ENCODE measurements around the gene NRGN.

The NRGN gene

DNA sequence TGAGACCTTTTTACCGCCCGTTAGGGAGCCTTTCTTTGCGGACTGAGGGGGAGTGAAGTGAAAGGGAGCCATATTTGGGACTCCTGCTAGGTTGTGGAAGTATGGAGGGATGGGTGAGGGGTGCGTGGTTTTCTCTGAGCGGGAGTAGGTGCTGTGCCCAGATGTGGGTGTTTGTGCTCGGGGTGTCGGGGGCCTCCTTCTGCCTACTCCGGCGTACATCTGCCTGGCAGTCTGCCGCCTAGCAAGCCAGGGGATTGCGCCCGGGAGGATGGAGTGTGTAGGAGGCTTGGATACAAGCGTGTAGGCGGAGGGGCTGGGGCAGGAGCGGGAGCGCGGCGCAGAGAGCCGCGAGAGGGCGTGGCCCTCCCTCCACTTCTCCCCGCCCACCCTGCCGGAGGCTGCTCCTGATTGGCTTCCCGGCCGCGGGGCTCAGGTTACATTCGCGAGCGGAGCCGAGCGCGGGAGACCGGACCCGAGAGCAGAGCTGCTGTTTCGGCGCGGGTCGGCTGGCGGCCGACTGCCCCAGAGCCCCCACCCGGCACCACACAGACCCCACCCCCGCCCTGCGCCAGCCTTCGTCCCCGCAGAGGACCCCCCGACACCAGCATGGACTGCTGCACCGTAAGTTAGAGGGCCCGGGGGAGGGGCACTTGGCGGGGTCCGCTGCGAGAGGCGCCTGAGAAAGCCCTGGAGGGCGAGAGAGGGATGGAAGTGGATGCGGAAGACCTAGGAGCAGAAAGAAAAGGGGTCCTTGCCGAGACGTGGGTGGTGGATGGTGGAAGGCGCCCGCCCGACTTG is at the start of gene NRGN:
NRGN (plus strand) TSS at position 464 of the 798 bp plus-strand sequence; CDS start at position 607, 143 bp downstream.
- Histone ChIP-seq H3K36me3 (replicated peaks) (no peaks in the 10 kb centered on the region), H3K4me1 (peaks cover 10% of the 10 kb centered on the region), H3K4me3 (peak within 1 kb of the TSS; percentile 66), H3K9me3 (no peaks in the 10 kb centered on the region), H3K27me3 (ENCODE audit: low read depth) (peaks cover 3% of the 10 kb centered on the region; the same call in 1 of the 2 replicates)
- DNase-seq (ENCODE audit: low spot score in 2 of 2): peak; percentile 93 to 97
- in situ Hi-C loops (cut with MboI; ENCODE audit: low sequenced_read_pairs): no loop called here

DNA sequence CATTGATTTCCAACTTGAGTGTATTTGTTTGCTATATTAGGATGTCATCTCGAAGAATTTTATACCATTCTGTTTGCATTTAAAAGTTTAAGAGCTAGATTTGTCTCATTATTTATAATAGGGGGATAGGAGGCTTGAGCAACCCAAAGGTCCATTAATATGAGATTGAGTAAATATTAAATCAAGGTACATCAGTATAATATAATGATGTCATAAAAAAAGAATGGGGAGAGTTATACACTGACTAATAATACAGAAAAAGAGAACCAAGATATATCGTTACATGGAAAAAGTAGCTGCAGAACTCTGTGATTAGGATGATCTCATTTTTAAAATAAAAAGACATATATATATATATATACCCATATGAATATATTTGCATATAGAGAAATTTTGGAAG is 46.6 kb upstream of the NRGN start:
- DNase-seq (ENCODE audit: low spot score in 2 of 2): no peak
- in situ Hi-C loops (cut with MboI; ENCODE audit: low sequenced_read_pairs): no loop called here
- no peaks in the 10 kb centered on the region for H3K4me1 ChIP-seq

DNA sequence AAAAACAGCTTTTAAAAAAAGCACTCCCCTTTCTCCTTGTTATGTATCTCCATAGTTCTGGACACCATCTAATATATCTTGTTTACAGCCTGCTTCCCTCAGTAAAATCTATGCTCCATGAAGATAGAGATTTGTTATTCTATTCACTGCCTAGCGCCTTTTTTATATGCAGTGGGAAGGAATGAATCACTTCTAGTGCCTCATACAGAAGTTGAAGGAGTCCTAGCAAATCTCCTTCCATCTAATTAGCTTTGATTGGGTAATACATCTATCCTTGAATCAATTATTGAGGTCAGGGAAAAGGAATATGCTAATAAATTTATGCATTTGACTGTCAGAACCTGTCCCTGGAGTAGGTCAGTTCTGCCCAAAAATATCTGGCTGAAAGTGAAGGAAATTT is 40.2 kb upstream of the NRGN start:
- DNase-seq (ENCODE audit: low spot score in 2 of 2): no peak
- Histone ChIP-seq H3K4me1 (no peaks in the 10 kb centered on the region), H3K4me3 (no peak overlapping the region), H3K36me3 (replicated peaks) (no peaks in the 10 kb centered on the region), H3K27me3 (ENCODE audit: low read depth) (0 out of 2 replicates have a peak, but pooled peaks cover 3% of the 10 kb centered on the region), H3K9me3 (no peaks in the 10 kb centered on the region)
- in situ Hi-C loops (cut with MboI; ENCODE audit: low sequenced_read_pairs): no loop called here

More for the DNA sequence above, 46.6 kb upstream of the NRGN start:
- Histone ChIP-seq H3K4me3 (no peak overlapping the region), H3K27me3 (ENCODE audit: low read depth) (no peaks in the 10 kb centered on the region; the same call in 1 of the 2 replicates), H3K36me3 (replicated peaks) (no peaks in the 10 kb centered on the region), H3K9me3 (no peaks in the 10 kb centered on the region)

GRCh38 chr11:124700028-124700427 is 39.7 kb upstream of the NRGN start:
- DNase-seq (ENCODE audit: low spot score in 2 of 2): no peak
- 0 out of 2 replicates have a peak, but pooled peaks cover 3% of the 10 kb centered on the region for H3K27me3 ChIP-seq (ENCODE audit: low read depth)
- H3K9me3 ChIP-seq: no peaks in the 10 kb centered on the region
- no peak overlapping the region for H3K4me3 ChIP-seq
- in situ Hi-C loops (cut with MboI; ENCODE audit: low sequenced_read_pairs): no loop called here
- H3K36me3 ChIP-seq (replicated peaks): no peaks in the 10 kb centered on the region
- H3K4me1 ChIP-seq: no peaks in the 10 kb centered on the region

DNA sequence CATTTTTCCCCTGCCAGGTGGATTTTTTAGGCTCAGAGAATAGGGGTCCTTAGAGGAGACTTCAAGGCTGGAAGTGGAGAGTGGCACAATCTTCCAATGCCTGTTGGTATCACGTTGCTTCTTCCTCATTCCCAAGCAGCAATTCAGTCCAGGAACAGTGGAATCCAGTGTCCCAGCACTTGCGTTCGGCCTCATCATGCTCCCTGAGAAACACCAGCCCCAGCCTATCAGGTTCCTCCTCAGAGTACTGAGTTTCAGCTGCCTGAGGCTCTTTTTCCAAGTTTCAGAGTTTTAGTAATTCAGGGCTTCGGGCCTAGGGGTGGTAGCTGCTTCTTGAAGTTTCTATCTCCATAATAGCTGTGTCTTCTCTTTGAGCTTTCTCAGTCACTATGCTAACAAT is 31.9 kb upstream of the NRGN start:
- no peak for DNase-seq (ENCODE audit: low spot score in 2 of 2)
- no peaks in the 10 kb centered on the region for H3K36me3 ChIP-seq (replicated peaks)
- in situ Hi-C loops (cut with MboI; ENCODE audit: low sequenced_read_pairs): no loop called here
- no peaks in the 10 kb centered on the region for H3K4me1 ChIP-seq
- H3K9me3 ChIP-seq: 0 out of 2 replicates have a peak, but pooled peaks cover 3% of the 10 kb centered on the region
- H3K4me3 ChIP-seq: no peak overlapping the region
- H3K27me3 ChIP-seq (ENCODE audit: low read depth): no peaks in the 10 kb centered on the region

DNA sequence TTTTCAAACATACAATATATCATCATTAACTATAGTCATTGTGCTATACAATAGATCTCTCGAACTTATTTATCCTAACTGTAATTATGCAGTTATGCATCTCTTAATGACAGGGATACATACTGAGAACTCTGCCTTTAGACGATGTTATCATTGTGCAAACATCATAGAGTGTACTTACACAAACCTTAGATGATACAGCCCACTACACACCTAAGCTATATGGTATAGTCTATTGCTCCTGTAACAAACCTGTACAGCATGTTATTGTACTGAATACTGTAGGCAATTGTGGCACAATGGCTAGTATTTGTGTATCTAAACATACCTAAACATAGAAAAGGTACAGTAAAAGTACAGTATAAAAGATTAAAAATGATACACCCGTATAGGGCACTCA is 27.4 kb upstream of the NRGN start:
- H3K4me1 ChIP-seq: no peaks in the 10 kb centered on the region
- H3K36me3 ChIP-seq (replicated peaks): no peaks in the 10 kb centered on the region
- no peak for DNase-seq (ENCODE audit: low spot score in 2 of 2)
- H3K9me3 ChIP-seq: 0 out of 2 replicates have a peak, but pooled peaks cover 3% of the 10 kb centered on the region
- H3K4me3 ChIP-seq: no peak overlapping the region
- in situ Hi-C loops (cut with MboI; ENCODE audit: low sequenced_read_pairs): no loop called here
- peaks cover 2% of the 10 kb centered on the region for H3K27me3 ChIP-seq (ENCODE audit: low read depth)

- no peak for DNase-seq (ENCODE audit: low spot score in 2 of 2)
- no peak overlapping the region for H3K4me3 ChIP-seq
- H3K9me3 ChIP-seq: no peaks in the 10 kb centered on the region
- peaks cover 24% of the 10 kb centered on the region for H3K27me3 ChIP-seq (ENCODE audit: low read depth)
- H3K4me1 ChIP-seq: peaks cover 3% of the 10 kb centered on the region; the same call in 1 of the 2 replicates
- no peaks in the 10 kb centered on the region for H3K36me3 ChIP-seq (replicated peaks)
- in situ Hi-C loops (cut with MboI; ENCODE audit: low sequenced_read_pairs): no loop called here
These were observed 23.2 kb upstream of the NRGN start for GRCh38 chr11:124716591-124716990.

DNA sequence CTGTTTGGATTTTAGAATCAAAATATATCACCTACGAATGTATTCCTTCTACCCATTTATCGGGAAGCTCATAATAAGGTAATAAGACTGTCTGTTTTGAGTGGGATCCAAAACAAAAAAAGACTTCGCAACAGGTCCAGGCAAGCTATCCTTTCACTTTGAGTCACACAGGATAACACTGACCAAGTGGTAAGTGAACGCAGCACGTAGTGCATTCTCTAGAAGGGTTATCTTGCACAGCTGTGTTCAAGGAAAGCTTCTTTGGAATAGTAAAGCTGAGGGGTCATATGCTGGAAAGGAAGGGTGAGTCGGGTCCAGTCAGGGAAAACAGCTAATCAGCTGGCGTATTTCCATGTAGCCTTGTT is 22.3 kb upstream of the NRGN start:
- in situ Hi-C loops (cut with MboI; ENCODE audit: low sequenced_read_pairs): no loop called here
- DNase-seq (ENCODE audit: low spot score in 2 of 2): no peak
- peaks cover 24% of the 10 kb centered on the region for H3K27me3 ChIP-seq (ENCODE audit: low read depth)
- H3K9me3 ChIP-seq: no peaks in the 10 kb centered on the region
- no peak overlapping the region for H3K4me3 ChIP-seq
- H3K4me1 ChIP-seq: peaks cover 3% of the 10 kb centered on the region; the same call in 1 of the 2 replicates
- H3K36me3 ChIP-seq (replicated peaks): no peaks in the 10 kb centered on the region

DNA sequence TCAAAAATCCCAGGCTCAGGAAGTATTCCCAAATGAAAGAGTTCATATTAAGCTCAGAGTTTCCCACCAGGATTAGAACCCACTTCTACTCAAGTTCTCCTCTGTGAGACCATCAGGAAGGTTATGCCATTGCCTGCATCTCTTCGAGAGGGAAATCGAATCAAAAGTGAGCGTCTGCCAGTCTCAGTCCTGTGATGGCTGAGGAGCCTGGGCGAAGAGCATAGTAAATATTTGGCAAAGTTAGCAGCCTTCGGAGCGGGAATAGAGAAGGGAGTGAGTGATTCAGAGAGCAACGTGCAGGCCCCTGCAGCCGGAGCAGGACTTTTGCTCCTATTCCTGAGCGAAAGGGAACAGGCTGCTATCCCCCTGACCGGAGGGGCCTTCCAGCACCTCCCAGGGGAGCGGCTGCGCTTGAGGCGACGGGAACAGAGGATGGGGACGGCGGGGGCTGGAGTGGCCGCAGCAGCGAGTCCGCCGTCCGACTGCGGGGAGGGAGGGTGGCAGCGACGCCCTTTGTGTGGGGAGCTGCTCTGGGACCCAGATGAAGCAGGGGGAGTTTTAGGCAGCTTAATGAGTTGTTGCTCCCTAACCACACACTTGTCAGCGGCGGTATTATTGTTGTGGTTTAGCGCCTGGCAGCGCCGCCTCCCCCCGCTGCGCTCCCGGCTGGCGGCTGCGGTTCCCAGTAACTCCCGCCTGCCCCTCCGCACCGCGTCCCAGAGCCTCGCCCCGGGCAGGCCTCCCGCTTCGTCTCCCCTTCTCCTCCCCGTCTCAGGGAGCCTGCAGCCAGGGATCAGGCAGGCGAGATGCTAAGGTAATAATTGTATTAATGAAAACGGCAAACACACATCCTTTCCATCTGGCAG is 21.7 kb upstream of the NRGN start:
- Histone ChIP-seq H3K4me1 (peaks cover 3% of the 10 kb centered on the region; the same call in 1 of the 2 replicates), H3K27me3 (ENCODE audit: low read depth) (peaks cover 28% of the 10 kb centered on the region), H3K36me3 (replicated peaks) (no peaks in the 10 kb centered on the region), H3K4me3 (peak overlapping the region; percentile 18), H3K9me3 (no peaks in the 10 kb centered on the region)
- peak; percentile 22 to 51 for DNase-seq (ENCODE audit: low spot score in 2 of 2)
- in situ Hi-C loops (cut with MboI; ENCODE audit: low sequenced_read_pairs): no loop called here

- Histone ChIP-seq H3K27me3 (ENCODE audit: low read depth) (peaks cover 28% of the 10 kb centered on the region), H3K4me1 (peaks cover 3% of the 10 kb centered on the region; the same call in 1 of the 2 replicates), H3K9me3 (no peaks in the 10 kb centered on the region), H3K36me3 (replicated peaks) (no peaks in the 10 kb centered on the region), H3K4me3 (no peak overlapping the region)
- in situ Hi-C loops (cut with MboI; ENCODE audit: low sequenced_read_pairs): no loop called here
- no peak for DNase-seq (ENCODE audit: low spot score in 2 of 2)
These were observed 20.9 kb upstream of the NRGN start for GRCh38 chr11:124718801-124719200.

- in situ Hi-C loops (cut with MboI; ENCODE audit: low sequenced_read_pairs): no loop called here
- Histone ChIP-seq H3K27me3 (ENCODE audit: low read depth) (peaks cover 28% of the 10 kb centered on the region), H3K9me3 (no peaks in the 10 kb centered on the region)
These were observed 20.2 kb upstream of the NRGN start for GRCh38 chr11:124719534-124719933.

GRCh38 chr11:124722176-124722575 is 17.6 kb upstream of the NRGN start:
- Histone ChIP-seq H3K9me3 (no peaks in the 10 kb centered on the region), H3K27me3 (ENCODE audit: low read depth) (peaks cover 28% of the 10 kb centered on the region), H3K4me3 (no peak overlapping the region), H3K4me1 (peaks cover 13% of the 10 kb centered on the region), H3K36me3 (replicated peaks) (no peaks in the 10 kb centered on the region)
- in situ Hi-C loops (cut with MboI; ENCODE audit: low sequenced_read_pairs): no loop called here
- no peak for DNase-seq (ENCODE audit: low spot score in 2 of 2)

More at GRCh38 chr11:124719534-124719933, 20.2 kb upstream of the NRGN start:
- Histone ChIP-seq H3K36me3 (replicated peaks) (no peaks in the 10 kb centered on the region), H3K4me1 (peaks cover 3% of the 10 kb centered on the region; the same call in 1 of the 2 replicates), H3K4me3 (no peak overlapping the region)
- DNase-seq (ENCODE audit: low spot score in 2 of 2): no peak

GRCh38 chr11:124724979-124725718 is 14.6 kb upstream of the NRGN start:
- peak in 1 of 2 experiments; percentile 50 for DNase-seq (ENCODE audit: low spot score in 2 of 2)
- Histone ChIP-seq H3K4me1 (peaks cover 11% of the 10 kb centered on the region), H3K36me3 (replicated peaks) (no peaks in the 10 kb centered on the region), H3K27me3 (ENCODE audit: low read depth) (peaks cover 4% of the 10 kb centered on the region; the same call in 1 of the 2 replicates), H3K4me3 (no peak overlapping the region), H3K9me3 (no peaks in the 10 kb centered on the region)
- in situ Hi-C loops (cut with MboI; ENCODE audit: low sequenced_read_pairs): no loop called here

All from HAP-1 (cell line).